Retinal pigment epithelial cell (primary cell): ENCODE data around the gene MRPS33.
A peak's percentile ranks its signal among the peaks of the same experiment; 100 is the strongest.

Experiments used
- DNase-seq: peaks from one replicate; pipeline ENCODE4 v3.0.0-alpha.2; 2010; ENCODE audit warnings: low read depth
- H3K4me3 ChIP-seq: 2 replicates; pipeline ENCODE4 v1.5.1; 2011; ENCODE audit warnings: mild to moderate bottlenecking, low read length, control low read depth, moderate library complexity
- CTCF ChIP-seq: conservative IDR thresholded peaks from 2 replicates; pipeline ENCODE4 v1.5.1; 2011; ENCODE audit warnings: low read depth, low read length, control low read depth, inconsistent platforms

The MRPS33 gene

GRCh38 chr7:141023295-141023694 is 8.5 kb upstream of the MRPS33 start:
- no peak for DNase-seq
- no peak overlapping the region for H3K4me3 ChIP-seq
- no peak for TF ChIP-seq CTCF

GRCh38 chr7:141017555-141017954 is 2.8 kb upstream of the MRPS33 start:
- no peak for DNase-seq
- H3K4me3 ChIP-seq, result no peak overlapping the region
- TF ChIP-seq CTCF, result no peak

GRCh38 chr7:141016349-141016748 is 1.6 kb upstream of the MRPS33 start:
- no peak overlapping the region for H3K4me3 ChIP-seq
- TF ChIP-seq CTCF, result no peak
- no peak for DNase-seq

- TF ChIP-seq CTCF, result no peak
- H3K4me3 ChIP-seq, result peak overlapping the region; percentile 86
Measured at GRCh38 chr7:141014125-141014523, 628 bp downstream of the MRPS33 start.

GRCh38 chr7:141013345-141013715 is 1.4 kb downstream of the MRPS33 start:
- no peak for TF ChIP-seq CTCF
- no peak for DNase-seq
- H3K4me3 ChIP-seq, result no peak overlapping the region

More at GRCh38 chr7:141014125-141014523, 628 bp downstream of the MRPS33 start:
- DNase-seq, result peak; percentile 11

- TF ChIP-seq CTCF, result no peak
- no peak overlapping the region for H3K4me3 ChIP-seq
- no peak for DNase-seq
Measured at GRCh38 chr7:141012696-141013344, 1.9 kb downstream of the MRPS33 start.

GRCh38 chr7:141012044-141012685 is 2.6 kb downstream of the MRPS33 start:
- no peak overlapping the region for H3K4me3 ChIP-seq
- TF ChIP-seq CTCF, result peak; percentile 61
- peak; percentile 6 for DNase-seq
